HG02763 (cell line): ENCODE data around the gene NEK8.
"Not testable (repeated sequence)": the region's sequence is repeated elsewhere in the genome, so short reads cannot be mapped to it uniquely, and the experiment has no call there.

Source experiments
- ATAC-seq: cut with Tn5 transposase; IDR thresholded peaks from one replicate; pipeline ENCODE4 v1.9.1; 2021; ENCODE audit warnings: mild to moderate bottlenecking, moderate library complexity; ENCODE audit not compliant: unreplicated experiment

Gene NEK8

DNA sequence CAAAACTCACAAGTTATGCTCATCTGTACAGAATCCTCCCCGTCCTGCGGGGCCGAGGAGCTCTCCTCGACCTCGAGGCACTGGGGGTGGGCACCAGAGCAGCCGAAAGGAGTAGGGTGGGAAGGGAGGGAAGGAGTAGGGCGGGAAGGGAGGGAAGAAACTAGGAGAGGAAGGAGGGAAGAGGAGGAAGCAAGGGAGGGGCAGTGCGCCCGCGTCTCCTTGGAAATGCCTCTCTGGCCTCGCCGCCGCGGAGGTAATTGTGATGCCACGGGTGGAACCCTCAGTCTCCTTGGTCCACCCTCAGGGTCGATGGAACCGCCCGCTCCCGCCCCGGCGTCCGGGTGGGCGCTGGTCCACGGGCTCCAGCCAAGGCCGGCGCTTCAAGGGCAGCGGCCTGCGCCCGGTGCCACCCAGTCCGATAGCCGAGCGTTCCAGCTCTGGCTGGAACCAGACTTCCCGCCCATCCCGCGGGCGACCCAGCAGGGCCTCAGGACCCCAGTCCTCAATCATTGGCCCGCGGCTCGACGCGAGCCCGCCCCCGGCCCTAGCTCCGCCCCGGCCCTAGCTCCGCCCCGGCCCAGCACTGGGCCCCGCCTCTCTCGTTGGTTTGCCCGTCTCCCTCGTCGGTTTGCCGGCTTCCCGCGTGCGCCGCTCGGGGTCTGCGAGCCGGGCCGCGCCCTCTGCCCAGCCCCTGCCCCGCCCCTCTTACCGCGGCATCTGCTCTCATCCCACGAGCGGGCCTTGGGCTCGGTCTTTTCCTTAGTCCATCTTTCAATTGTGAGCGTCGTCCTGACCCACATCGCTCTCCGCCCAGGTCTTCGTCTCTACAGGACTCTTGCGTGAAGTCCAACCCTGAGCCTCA is 17.5 kb upstream of the NEK8 start:
- ATAC-seq = peak; percentile 79

DNA sequence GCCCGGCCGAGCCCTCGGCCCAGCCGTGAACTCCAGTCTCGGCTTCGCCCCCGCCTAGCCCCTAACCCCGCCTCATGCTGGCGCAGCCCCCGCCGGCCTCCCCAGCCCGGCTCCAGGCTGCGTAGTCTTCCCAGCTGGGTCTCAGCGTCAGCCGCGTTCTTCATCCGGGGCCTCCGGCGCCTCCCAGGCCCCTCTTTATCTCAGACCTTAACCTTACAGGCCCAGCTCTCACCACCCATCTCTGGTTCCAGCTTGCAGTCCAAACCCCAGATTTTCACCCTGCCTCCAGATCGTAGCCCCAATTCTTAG is 16.9 kb upstream of the NEK8 start, which contains the start of gene PROCA1:
Gene PROCA1 (minus strand): TSS at position 166 of the 309 bp plus-strand sequence. CDS start 228 bp downstream, outside the sequence.
- ATAC-seq = no peak

DNA sequence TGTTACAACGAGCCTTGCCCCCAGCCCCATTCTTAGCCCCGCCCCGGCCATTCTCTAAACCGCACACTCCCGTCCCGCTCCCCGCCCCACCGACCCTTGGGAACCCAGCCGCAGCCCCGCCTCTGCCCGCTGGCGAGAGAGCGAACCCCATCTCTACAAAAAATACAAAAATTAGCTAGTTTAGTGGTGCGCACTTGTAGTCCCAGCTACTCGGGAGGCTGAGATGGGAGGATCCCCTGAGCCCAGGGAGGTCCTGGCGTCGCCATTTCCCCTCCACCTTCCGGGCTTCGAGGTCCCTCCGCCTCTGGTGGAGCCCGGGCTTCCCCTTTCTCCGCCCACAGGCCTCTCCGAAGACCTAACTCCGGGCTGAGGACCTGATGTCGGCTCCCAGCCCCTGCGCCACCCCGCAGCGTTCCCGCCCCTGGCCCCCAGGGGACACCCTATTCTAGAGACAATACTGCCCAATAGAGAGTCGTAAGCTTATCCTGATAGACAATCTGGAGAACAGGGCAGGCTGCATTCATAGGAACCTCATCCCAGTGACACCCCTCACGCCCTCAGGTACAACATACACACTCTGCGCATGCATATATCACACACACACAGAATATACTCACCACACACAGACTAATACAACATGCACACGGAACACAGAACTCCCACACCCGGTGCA is 16.4 kb upstream of the NEK8 start:
- ATAC-seq = no peak

DNA sequence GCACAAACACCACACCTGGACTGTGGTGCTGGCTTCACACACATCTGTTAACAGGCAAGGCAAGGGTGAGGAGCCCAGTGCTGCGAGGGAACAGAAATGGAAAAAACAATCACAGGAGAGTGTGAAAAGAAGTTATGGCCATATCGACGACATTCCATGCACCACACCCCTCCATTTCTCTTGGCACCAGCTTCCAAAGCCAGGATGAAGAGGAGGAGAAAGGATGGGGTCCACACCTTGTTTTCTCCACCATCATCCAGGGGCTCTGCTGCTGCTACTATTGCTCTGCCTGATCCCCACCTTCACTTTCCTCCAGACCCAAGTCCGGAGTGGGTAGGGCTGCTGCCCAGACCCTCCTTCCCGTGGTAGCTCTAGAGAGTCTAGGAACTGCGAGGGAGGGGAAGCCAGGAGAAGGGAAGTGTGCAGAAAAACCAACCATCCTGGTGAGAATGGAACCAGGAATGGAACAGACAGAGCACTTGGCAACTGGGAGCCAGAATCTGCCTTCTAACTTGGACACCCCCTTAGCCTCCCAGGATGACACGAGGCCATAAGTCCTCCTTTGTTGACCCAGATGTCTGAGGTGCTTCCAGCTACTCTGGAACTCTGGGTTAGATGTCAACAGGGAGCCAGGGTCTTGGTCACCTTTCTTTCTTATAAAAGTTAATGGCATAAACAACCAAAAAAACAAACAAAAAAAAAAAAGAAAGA is 15.7 kb upstream of the NEK8 start:
- ATAC-seq = no peak

DNA sequence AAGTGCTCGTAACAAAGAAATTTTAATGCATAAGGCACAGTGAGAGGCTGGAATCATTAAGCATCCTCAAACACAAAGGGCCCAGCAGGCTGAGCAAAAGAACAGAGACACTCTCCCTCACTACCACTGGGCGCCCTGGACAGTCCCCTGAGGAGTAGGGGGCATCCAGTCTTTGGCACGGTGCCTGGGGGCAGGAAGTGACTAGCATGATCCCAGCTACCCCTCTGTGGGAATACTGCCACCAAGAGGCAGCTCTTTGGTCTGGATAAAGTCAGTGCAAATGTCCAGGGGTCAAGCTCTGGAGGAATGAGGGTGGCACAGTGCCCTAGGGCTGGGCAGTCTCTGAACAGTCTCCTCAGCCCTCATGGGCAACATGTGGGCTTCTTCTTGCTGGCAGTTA is 14.3 kb upstream of the NEK8 start:
- ATAC-seq = no peak

DNA sequence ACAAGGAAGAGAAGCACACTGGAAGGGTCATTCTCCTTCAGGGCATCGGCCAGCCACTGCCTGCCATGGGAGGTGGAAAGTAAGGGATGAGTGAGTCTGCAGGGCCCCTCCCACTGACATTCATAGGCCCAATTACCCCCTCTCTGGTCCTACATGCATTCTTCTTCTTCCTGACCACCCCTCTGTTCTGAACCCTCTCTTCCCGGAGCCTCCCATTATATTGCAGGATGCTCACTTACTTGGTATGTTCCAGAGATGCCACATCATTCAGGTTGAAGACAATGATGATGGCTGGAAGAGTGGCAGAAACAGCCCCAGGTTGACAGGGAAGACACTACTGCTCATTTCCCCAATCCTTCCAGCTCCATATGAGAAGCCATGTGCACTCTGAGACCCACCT is 13.4 kb upstream of the NEK8 start:
- no peak for ATAC-seq

DNA sequence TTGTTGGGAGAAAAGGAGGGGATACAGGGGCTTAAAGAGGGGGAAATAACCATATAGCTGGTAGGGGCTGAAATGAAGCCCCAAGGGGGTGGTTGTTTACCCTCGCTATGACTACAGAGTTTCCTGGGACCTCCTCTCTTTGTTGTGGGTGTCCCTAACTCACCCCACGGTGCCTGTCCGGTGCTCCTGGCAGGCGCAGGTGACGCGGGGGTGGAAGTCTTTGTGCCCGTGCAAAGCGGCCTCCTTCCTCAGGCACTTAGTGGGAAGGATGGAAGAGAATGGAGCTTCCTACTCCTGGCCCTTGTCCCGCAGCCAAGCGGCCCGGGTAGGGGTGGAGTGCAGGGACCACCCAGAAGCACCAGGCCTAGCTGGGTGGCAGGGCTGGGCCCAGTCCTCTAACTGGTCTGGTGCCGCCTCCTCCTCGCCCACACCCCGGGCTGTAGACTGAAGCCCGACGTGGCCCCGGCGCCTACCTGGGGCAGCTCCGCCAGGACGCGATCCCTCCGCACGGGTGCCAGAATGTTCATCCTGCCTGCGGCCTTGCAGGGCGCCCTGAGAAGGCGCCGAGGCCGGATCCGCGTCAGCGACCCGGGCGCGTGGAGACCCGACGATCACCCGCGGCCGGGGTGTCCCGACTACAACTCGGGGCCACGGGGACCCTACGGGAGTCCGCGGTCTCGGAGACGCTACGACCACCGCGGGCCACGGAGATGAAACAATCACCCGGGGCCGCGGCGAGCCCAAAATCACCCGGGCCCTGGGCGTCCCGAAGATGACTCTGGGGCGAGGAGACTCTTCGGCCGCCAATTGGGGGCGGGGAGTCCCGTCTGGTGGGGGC is 11.6 kb upstream of the NEK8 start:
- ATAC-seq = no peak

DNA sequence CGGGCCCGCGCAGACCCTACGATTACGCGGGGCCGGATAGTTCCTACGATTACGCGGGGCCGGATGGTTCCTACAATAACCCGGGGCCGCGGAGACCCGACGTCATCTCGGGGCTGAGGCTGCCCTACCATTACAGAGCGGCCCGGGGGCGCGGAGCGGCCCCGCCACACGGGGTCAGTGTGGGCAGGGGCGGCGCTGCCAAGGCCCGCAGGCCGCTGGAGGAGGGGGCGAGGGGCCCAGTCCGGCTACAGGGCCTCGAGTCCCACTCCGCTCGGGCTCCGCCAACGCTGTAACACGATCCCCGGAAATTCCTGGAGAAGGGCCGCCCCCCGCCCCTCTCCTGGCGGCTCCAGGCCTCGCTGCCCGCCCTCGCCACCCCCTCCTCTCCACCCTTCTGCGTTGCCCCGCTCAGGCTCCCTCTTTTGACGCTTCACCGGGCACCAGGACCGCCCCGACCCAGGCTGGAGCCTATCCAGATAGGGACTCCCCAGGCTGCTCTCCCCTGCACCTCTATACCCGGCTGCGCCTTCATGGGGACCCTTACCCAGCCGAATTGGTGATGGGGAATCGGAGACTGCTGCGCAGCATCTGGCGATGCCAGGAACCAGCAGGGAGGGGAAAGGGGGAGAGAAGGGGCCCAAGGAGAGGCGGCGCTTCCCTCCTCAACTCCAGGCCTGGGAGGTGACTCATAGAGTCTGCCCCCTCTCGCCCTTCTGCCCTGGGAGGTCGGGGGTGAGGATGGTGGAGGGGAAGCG is 10.8 kb upstream of the NEK8 start, which contains the start of gene RAB34:
Gene RAB34 (minus strand): TSS at position 291 of the 755 bp plus-strand sequence. CDS start 602 bp downstream, outside the sequence.
- no peak for ATAC-seq

DNA sequence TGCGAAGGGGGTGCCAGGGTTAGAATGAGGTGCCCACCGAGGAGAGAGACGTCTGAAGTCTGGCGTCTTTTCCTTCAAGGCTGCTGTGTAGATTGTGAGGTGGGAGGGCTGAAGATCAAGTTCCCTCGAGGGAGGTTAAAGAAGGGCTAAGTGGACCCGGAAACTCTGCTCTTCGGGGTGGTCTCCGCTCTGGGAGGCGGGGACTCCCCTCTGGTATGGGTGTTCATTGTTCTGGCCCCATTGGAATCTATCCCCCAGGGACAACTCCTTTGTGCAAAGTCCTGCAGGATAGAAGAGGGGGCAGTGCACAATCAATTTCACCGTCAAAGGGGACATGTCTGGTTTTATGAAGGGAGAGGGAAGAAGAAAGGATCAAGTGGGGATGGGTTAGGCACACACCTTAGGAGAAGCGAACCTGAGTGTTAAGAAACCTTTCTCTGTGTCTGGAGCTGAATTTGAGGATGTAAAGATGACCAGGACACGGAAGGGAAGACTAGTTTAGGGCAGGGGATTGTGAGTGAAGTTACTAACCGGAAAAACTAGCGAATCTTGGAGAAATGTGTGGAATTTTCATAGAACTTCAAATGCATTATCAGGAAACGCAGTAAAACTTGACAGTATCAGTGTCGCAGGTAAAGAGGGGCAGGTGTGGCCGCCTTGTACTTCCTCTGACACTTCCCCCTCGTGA is 10.1 kb upstream of the NEK8 start:
- ATAC-seq = no peak

DNA sequence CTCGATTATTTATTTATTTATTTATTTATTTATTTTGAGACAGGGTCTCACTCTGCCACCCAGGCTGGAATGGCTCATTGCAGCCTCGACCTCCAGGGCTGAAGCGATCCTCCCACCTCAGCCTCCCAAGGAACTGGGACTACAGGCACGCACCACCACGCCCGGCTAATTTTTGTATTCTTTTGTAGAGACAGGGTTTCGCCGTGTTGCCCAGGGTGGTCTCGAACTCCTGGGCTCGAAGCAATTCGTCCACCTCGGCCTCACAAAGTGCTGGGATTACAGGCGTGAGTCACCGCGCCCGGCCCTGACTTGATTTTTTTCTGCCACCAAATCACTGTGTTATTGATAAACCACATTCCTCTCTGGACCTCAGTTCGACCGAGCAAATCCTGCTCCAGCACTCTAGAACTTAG is 9.6 kb upstream of the NEK8 start:
- no peak for ATAC-seq

DNA sequence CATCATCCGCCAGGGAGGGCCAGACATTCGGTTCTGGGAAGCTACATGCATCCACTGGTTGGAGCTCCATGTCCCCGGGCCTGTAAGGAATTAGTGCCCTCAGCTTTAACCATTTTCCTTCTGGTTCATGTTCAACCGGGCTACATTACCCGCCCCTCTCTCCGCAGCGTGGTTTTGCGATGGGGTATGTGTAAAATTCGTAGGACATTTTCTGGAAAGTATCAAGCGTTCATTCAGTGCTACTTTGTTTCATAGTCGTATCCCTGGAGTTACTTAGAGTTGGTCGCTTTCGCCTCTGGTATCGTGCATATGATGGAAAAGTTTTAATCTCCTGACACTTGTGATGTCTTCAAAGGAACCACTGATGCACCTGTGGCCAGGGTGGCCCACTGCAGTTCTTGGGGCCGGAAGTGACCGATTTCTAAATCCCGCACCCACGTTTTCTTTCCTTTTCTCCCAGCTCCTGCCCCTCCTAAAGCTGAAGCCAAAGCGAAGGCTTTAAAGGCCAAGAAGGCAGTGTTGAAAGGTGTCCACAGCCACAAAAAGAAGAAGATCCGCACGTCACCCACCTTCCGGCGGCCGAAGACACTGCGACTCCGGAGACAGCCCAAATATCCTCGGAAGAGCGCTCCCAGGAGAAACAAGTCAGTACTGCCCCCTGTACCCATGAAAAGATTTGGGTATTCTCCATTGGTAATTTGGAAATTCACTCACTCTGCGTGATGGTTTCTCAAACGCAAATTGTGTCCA is 8.2 kb upstream of the NEK8 start:
- ATAC-seq = no peak

DNA sequence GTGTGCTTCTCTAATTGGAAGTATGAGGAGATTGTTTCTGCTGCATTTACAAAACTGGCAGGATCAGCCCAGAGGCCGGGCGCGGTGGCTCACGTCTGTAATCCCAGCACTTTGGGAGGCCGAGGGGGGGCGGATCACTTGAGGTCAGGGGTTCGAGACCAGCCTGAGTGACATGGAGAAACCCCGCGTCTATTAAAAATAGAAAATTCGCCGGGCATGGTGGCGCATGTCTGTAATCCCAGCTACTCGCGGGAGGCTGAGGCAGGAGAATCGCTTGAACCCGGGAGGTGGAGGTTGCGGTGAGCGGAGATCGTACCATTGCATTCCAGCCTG is 7.6 kb upstream of the NEK8 start:
- ATAC-seq = not testable (repeated sequence)

DNA sequence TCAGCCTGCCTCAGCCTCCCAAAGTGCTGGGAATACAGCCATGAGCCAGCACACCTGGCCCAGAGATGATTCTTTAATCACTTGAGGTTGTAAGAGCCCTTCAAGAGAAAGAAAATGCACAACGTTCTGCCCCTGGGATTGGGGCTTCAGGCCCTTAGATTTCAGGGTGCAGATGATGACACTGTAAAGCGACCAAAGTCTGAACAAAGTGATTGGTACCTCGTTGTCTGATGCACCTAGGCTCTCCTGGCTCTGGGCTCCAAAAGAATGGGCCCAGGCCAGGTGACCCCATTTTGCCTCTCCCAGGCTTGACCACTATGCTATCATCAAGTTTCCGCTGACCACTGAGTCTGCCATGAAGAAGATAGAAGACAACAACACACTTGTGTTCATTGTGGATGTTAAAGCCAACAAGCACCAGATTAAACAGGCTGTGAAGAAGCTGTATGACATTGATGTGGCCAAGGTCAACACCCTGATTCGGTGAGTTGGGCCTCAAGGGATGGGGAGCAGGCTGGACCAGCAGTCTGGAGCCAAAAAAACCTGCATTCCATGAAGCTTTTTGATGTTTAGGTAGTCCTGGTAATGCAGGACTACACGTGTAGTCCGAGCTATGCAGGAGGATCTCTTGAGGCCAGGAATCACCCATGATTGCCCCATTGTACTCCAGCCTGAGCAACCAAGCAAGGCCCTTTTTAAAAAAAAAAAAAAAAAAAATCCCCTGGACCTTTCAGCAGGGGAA is 6.0 kb upstream of the NEK8 start:
- ATAC-seq = no peak

DNA sequence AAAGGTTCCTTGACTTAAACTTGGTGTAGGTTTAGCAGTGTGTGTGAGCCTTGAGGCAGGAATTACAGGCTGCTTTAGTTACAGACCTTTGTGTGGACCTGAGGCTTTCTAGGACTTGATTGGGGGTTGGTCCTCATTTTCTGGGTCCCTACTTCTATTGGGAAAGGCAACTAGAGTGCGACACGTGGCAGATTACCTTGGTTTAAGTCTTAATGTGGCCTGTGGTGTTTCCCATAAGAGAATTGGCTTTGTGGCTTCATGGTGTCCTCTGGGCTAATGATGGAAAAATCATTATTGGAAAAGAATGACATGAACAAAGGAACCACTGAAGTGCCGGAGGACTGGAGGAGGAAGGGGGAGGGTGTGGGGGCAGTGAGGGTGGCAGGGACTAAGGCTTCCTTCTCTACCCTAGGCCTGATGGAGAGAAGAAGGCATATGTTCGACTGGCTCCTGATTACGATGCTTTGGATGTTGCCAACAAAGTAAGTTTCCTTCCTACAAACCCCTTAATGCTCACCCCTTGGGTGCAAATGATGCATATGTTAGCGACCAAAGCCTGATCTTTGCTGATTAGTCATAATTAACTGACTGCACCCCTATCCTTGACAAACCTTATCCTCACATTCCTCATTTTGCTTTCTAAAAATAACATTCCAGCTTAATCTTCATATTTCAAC is 5.3 kb upstream of the NEK8 start:
- ATAC-seq = no peak

DNA sequence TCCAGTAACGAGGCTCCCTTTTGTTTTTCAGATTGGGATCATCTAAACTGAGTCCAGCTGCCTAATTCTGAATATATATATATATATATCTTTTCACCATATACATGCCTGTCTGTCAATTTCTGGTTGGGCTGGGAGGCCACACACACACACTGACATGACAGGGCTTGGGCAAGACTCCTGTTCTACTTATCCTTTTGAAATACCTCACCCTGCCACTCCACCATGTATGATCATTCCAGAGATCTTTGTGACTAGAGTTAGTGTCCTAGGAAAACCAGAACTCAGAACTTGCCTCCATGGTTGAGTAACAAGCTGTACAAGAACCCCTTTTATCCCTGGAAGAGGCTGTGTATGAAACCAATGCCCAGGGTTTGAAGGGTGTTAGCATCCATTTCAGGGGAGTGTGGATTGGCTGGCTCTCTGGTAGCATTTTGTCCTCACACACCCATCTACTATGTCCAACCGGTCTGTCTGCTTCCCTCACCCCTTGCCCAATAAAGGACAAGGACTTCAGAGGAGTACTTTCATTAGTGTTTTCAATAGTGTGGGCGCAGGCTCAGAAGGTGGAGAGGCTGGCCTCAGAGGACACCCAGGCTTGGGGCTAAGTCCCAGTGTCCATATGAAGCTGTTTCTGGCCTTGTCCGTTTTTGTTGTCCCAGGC is 4.6 kb upstream of the NEK8 start:
- ATAC-seq = not testable (repeated sequence)

DNA sequence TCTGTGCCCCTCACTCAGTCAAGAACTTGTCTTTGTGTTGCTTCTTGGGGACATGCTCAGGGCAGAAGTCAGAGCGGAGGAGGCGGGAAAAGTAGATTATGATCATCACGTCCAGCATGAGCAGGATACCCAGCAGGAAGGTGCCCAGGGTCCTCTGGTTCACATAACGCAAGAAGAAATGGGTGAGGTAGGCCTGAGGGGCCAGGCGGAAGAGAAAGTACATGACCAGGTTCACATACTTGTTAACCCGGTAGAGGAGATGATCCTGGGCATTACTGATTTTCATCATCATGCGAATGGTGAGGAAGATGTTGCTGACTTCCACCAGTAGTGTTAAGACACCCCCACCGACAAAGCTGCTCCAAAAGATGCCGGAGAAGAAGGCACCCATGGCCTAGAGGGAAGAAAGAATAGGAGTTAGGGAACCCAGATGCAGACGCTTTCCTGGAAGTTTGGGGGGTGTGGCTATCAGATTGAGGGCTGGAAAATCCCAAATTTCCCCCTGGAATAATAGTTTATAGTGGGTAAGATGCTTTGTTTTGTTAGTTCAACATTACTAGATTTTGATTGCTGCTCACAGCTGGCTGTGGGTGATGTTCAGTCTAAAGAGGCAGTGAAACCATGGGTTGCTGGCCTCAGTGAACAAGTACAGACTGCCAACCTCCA is 4.0 kb upstream of the NEK8 start:
- no peak for ATAC-seq
